Common myeloid progenitor, CD34-positive (primary cell): Measurements from ENCODE around the gene UNC5CL.

Source experiments
- CTCF ChIA-PET: fragments of 350-600 bp; sonication (Branson Sonifier 250); formaldehyde crosslinking; loops from one replicate; lab custom pipeline; 2021; ENCODE audit warnings: antibody characterized with exemption; lab: Charles Lee
- POLR2A ChIA-PET: fragments of 350-600 bp; sonication (Branson Sonifier 250); formaldehyde crosslinking; loops from one replicate; lab custom pipeline; 2021; ENCODE audit warnings: antibody characterized with exemption; lab: Charles Lee
- DNase-seq, 3 donors: peaks; one replicate each; pipeline versions ENCODE4 v3.0.0 to v3.0.0-alpha.2; 2013
- H3K27ac ChIP-seq, 2 experiments: 1 replicate in 1 of 2; 2 replicates in 1 of 2; pipeline ENCODE4 v1.7.0; 2013; ENCODE audit warnings: inconsistent platforms in 2 of 2, low read length in 2 of 2, mild to moderate bottlenecking in 2 of 2, low read depth in 1 of 2, moderate library complexity in 1 of 2; ENCODE audit not compliant: severe bottlenecking in 2 of 2, insufficient read depth in 1 of 2, poor library complexity in 1 of 2
- H3K27me3 ChIP-seq, 5 experiments: replicated peaks in 2 of 5; 1 replicate in 3 of 5; 2 replicates in 2 of 5; pipeline versions ENCODE4 v1.6.1 to v1.7.0; 2013; ENCODE audit warnings: low read length in 4 of 5, mild to moderate bottlenecking in 2 of 5, moderate library complexity in 2 of 5, inconsistent platforms in 1 of 5; ENCODE audit not compliant: insufficient read depth in 5 of 5, control insufficient read depth in 4 of 5
- H3K36me3 ChIP-seq, 4 experiments: 1 replicate in 2 of 4; 2 replicates in 2 of 4; pipeline versions ENCODE4 v1.6.1 to v1.7.0; 2013; ENCODE audit warnings: low read length in 3 of 4, control low read depth in 1 of 4, mild to moderate bottlenecking in 1 of 4; ENCODE audit not compliant: control insufficient read depth in 4 of 4, insufficient read depth in 4 of 4
- H3K4me1 ChIP-seq, 4 experiments: 1 replicate in 3 of 4; 2 replicates in 1 of 4; pipeline versions ENCODE4 v1.6.1 to v1.7.1; 2013; ENCODE audit warnings: low read length in 3 of 4, mild to moderate bottlenecking in 3 of 4, control low read depth in 1 of 4, inconsistent platforms in 1 of 4, moderate library complexity in 1 of 4; ENCODE audit not compliant: control insufficient read depth in 4 of 4, insufficient read depth in 4 of 4; ENCODE audit errors: control extremely low read depth in 1 of 4
- H3K4me3 ChIP-seq, 7 experiments: 1 replicate in 4 of 7; 2 replicates in 3 of 7; pipeline versions ENCODE4 v1.5.1 to v1.7.0; 2013; ENCODE audit warnings: mild to moderate bottlenecking in 7 of 7, low read length in 6 of 7, moderate library complexity in 6 of 7, inconsistent platforms in 2 of 7, low read depth in 2 of 7, control low read depth in 1 of 7; ENCODE audit not compliant: insufficient read depth in 4 of 7, control insufficient read depth in 1 of 7; ENCODE audit errors: extremely low read depth in 1 of 7
- H3K9me3 ChIP-seq, 5 experiments: 1 replicate in 4 of 5; 2 replicates in 1 of 5; pipeline versions ENCODE4 v1.6.1 to v1.7.1; 2013; ENCODE audit warnings: low read length in 4 of 5, mild to moderate bottlenecking in 2 of 5, inconsistent platforms in 1 of 5, low read depth in 1 of 5, moderate library complexity in 1 of 5; ENCODE audit not compliant: control insufficient read depth in 4 of 5, insufficient read depth in 2 of 5; ENCODE audit errors: control extremely low read depth in 1 of 5
- WGBS: methylation state at CpG from one replicate; pipeline ENCODE4 v1.1.5; 2013; ENCODE audit not compliant: insufficient coverage; 5-methylcytosine and 5-hydroxymethylcytosine counted together

The UNC5CL gene

GRCh38 chr6:41002168-41002567 is 36.9 kb downstream of the UNC5CL start:
- CTCF ChIA-PET = interaction anchor here (0.8 to 9.4 kb wide), 6 partner anchors 25 to 68 kb away, joined by 3 to 73 read pairs (median 3); no protein-coding TSS in a partner anchor
- WGBS = 97% methylated on average over 3 of the region's 3 CpGs

GRCh38 chr6:41000248-41000647 is 38.8 kb downstream of the UNC5CL start:
- Histone ChIP-seq H3K9me3 (no peaks in the 10 kb centered on the region), H3K27ac (no peak overlapping the region), H3K27me3 (peaks cover 0 to 10% (median 0%) of the 10 kb centered on the region in 5 experiments), H3K36me3 (no peaks in the 10 kb centered on the region), H3K4me1 (no peaks in the 10 kb centered on the region), H3K4me3 (no peak overlapping the region)
- ChIA-PET POLR2A (interaction anchor here (1.2 kb wide), 1 partner anchor 70 kb away, joined by 3 read pairs; no protein-coding TSS in a partner anchor), CTCF (interaction anchor here (0.7 to 9.4 kb wide), 11 partner anchors 8 to 68 kb away, joined by 3 to 73 read pairs (median 3); partner anchors contain the start of gene UNC5CL)
- no peak for DNase-seq
- WGBS = 93% methylated on average over 2 of the region's 4 CpGs

More at GRCh38 chr6:41002168-41002567, 36.9 kb downstream of the UNC5CL start:
- Histone ChIP-seq H3K27ac (no peak overlapping the region), H3K4me3 (no peak overlapping the region), H3K27me3 (peaks cover 0 to 10% (median 0%) of the 10 kb centered on the region in 5 experiments), H3K9me3 (no peaks in the 10 kb centered on the region), H3K36me3 (no peaks in the 10 kb centered on the region), H3K4me1 (no peaks in the 10 kb centered on the region)
- DNase-seq = no peak
- POLR2A ChIA-PET = no interaction called here

GRCh38 chr6:40999569-40999968 is 39.5 kb downstream of the UNC5CL start:
- ChIA-PET POLR2A (interaction anchor here (1.2 kb wide), 1 partner anchor 71 kb away, joined by 3 read pairs; no protein-coding TSS in a partner anchor), CTCF (interaction anchor here (0.9 to 9.4 kb wide), 11 partner anchors 8 to 125 kb away, joined by 3 to 73 read pairs (median 4); partner anchors contain the start of gene UNC5CL)
- H3K27me3 ChIP-seq = peaks cover 0 to 10% (median 0%) of the 10 kb centered on the region in 5 experiments
- DNase-seq = peak; percentile 75 to 87 (median 86)
- no peaks in the 10 kb centered on the region for H3K9me3 ChIP-seq
- no peak overlapping the region for H3K27ac ChIP-seq
- no peak overlapping the region for H3K4me3 ChIP-seq
- WGBS = 9% methylated on average over 2 of the region's 3 CpGs
- H3K36me3 ChIP-seq = no peaks in the 10 kb centered on the region
- H3K4me1 ChIP-seq = no peaks in the 10 kb centered on the region

- DNase-seq = no peak
- POLR2A ChIA-PET = no interaction called here
- 92% methylated on average over 2 of the region's 4 CpGs for WGBS
These were observed 40.4 kb downstream of the UNC5CL start for GRCh38 chr6:40998661-40999060.

GRCh38 chr6:40997234-40997957 is 41.6 kb downstream of the UNC5CL start:
- WGBS = 93% methylated on average over 3 of the region's 4 CpGs
- CTCF ChIA-PET = interaction anchor here (1.0 to 9.4 kb wide), 7 partner anchors 7 to 72 kb away, joined by 3 to 73 read pairs (median 4); partner anchors contain the start of gene UNC5CL
- Histone ChIP-seq H3K4me1 (no peaks in the 10 kb centered on the region), H3K4me3 (no peak overlapping the region), H3K27me3 (peaks cover 0 to 6% (median 0%) of the 10 kb centered on the region in 5 experiments), H3K9me3 (no peaks in the 10 kb centered on the region), H3K36me3 (no peaks in the 10 kb centered on the region), H3K27ac (no peak overlapping the region)
- no peak for DNase-seq
- POLR2A ChIA-PET = interaction anchor here (0.9 kb wide), 1 partner anchor 14 kb away, joined by 3 read pairs; no protein-coding TSS in a partner anchor

More at GRCh38 chr6:40998661-40999060, 40.4 kb downstream of the UNC5CL start:
- CTCF ChIA-PET = interaction anchor here (0.9 to 9.4 kb wide), 11 partner anchors 9 to 124 kb away, joined by 3 to 73 read pairs (median 4); partner anchors contain the start of gene UNC5CL
- H3K27ac ChIP-seq = no peak overlapping the region
- peaks cover 0 to 8% (median 0%) of the 10 kb centered on the region in 5 experiments for H3K27me3 ChIP-seq
- no peaks in the 10 kb centered on the region for H3K36me3 ChIP-seq
- H3K4me3 ChIP-seq = no peak overlapping the region
- no peaks in the 10 kb centered on the region for H3K9me3 ChIP-seq
- H3K4me1 ChIP-seq = no peaks in the 10 kb centered on the region

- Histone ChIP-seq H3K4me1 (no peaks in the 10 kb centered on the region), H3K27ac (no peak overlapping the region), H3K36me3 (no peaks in the 10 kb centered on the region), H3K4me3 (no peak overlapping the region), H3K27me3 (peaks cover 0 to 10% (median 0%) of the 10 kb centered on the region in 5 experiments), H3K9me3 (no peaks in the 10 kb centered on the region)
- CTCF ChIA-PET = interaction anchor here (1.0 to 9.4 kb wide), 2 partner anchors 8 to 31 kb away, joined by 3 to 73 read pairs; no protein-coding TSS in a partner anchor
- POLR2A ChIA-PET = no interaction called here
- WGBS = 96% methylated on average over 6 of the region's 6 CpGs
- no peak for DNase-seq
These were observed 42.3 kb downstream of the UNC5CL start for GRCh38 chr6:40996591-40997233.
